ENCODE data around the gene DENND4A.

DNA sequence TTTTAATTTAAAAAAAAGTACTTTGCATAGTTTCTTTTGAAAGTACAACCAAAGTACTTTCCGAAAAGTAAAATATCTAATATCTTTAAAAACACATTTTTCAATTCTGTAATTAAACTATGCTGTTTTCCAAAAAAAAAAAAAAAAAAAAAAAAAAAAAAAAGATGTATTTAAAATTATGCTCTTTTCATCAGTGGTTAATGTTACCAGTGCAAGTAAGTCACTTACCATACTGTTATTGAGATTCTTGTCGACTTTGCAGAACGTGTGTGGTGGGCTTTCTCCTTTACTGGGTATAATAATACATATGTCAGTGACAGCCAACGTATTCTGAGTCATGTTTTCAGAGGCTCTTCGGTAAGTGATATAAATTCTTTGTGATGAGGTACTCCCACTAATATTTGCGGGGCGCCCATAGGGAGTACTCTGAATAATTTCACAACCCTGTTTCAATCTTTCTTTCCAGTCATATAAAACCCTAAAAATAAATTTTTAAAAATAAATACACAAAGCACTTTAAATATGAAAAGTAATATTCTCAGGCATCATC, 39.9 kb downstream of the DENND4A start:
- TF ChIP-seq TAF1 (IDR thresholded peaks at IDR 0.05; ENCODE audit: borderline replicate concordance, low read depth, low read length) (no peak), POLR2A (IDR thresholded peaks at IDR 0.05; ENCODE audit: low read depth, low read length) (no peak)

Measured in GM12892 (cell line).